Hepatocyte (in vitro differentiated cells): Measurements from ENCODE around the gene ARHGEF12. TPM values are rescaled to one million over a fixed set of nuclear protein-coding genes. Genes with fewer than 3 reads are reported as not detected.

ENCODE experiments used
- DNase-seq: peaks from one replicate; pipeline ENCODE4 v3.0.0-alpha.2; 2016; ENCODE audit warnings: low spot score
- H2AFZ ChIP-seq: fragments of 200-600 bp; sonication (generic); 2 replicates; pipeline ENCODE4 v1.6.0; 2016; ENCODE audit warnings: antibody characterized with exemption, mild to moderate bottlenecking
- H3K27ac ChIP-seq: fragments of 200-600 bp; sonication (generic); 2 replicates; pipeline ENCODE4 v1.5.1; 2016; ENCODE audit warnings: mild to moderate bottlenecking
- H3K27me3 ChIP-seq: fragments of 200-600 bp; sonication (generic); 2 replicates; pipeline ENCODE4 v1.6.1; 2016
- H3K36me3 ChIP-seq: fragments of 200-600 bp; sonication (generic); replicated peaks from 2 replicates; pipeline ENCODE4 v1.5.1; 2016; ENCODE audit warnings: low read depth; ENCODE audit not compliant: insufficient read depth
- H3K4me1 ChIP-seq: fragments of 200-600 bp; sonication (generic); 2 replicates; pipeline ENCODE4 v1.5.1; 2016; ENCODE audit warnings: mild to moderate bottlenecking, moderate library complexity; ENCODE audit not compliant: insufficient read depth
- H3K4me2 ChIP-seq: fragments of 200-600 bp; sonication (generic); 2 replicates; pipeline ENCODE4 v1.6.0; 2016
- H3K4me3 ChIP-seq: fragments of 200-600 bp; sonication (generic); 2 replicates; pipeline ENCODE4 v1.5.1; 2016; ENCODE audit warnings: mild to moderate bottlenecking
- H3K79me2 ChIP-seq: fragments of 200-600 bp; sonication (generic); 2 replicates; pipeline ENCODE4 v1.6.0; 2017; ENCODE audit warnings: mild to moderate bottlenecking
- H3K9me2 ChIP-seq: fragments of 200-600 bp; sonication (generic); replicated peaks from 2 replicates; pipeline ENCODE4 v1.6.0; 2017; ENCODE audit warnings: mild to moderate bottlenecking; ENCODE audit not compliant: insufficient read depth
- H3K9me3 ChIP-seq: fragments of 200-600 bp; sonication (generic); 2 replicates; pipeline ENCODE4 v1.5.1; 2016; ENCODE audit warnings: low read depth, mild to moderate bottlenecking
- H4K20me1 ChIP-seq: fragments of 200-600 bp; sonication (generic); 2 replicates; pipeline ENCODE4 v1.6.0; 2016; ENCODE audit warnings: mild to moderate bottlenecking; ENCODE audit not compliant: insufficient read depth, poor library complexity, severe bottlenecking
- EZH2 ChIP-seq: fragments of 200-600 bp; sonication (generic); IDR thresholded peaks from 2 replicates; pipeline ENCODE4 v1.6.1; 2016; ENCODE audit warnings: antibody characterized with exemption, mild to moderate bottlenecking, borderline replicate concordance
- EZH2phosphoT487 ChIP-seq: fragments of 200-600 bp; sonication (generic); IDR thresholded peaks from one replicate; pipeline ENCODE4 v1.6.1; 2018; ENCODE audit warnings: antibody characterized with exemption, mild to moderate bottlenecking, low read depth, moderate library complexity; ENCODE audit not compliant: unreplicated experiment, severe bottlenecking
- WGBS: methylation state at CpG from one replicate; pipeline ENCODE4 v1.1.6; 2016; ENCODE audit warnings: low lambda C conversion rate; ENCODE audit errors: missing lambda C conversion rate; 5-methylcytosine and 5-hydroxymethylcytosine counted together
- polyA plus RNA-seq: library from polyadenylated mRNA; unstranded; fragments of >200 nt; fragmentation: Nextera tagmentation; extraction: Ambion mirVana; gene quantifications from 2 replicates; pipeline ENCODE4 v1.2.1, GENCODE V29; 2016
- total RNA-seq: library from RNA; depleted of rRNA; stranded (reverse); fragments of >200 nt; gene quantifications from 2 replicates; pipeline ENCODE4 v1.2.3, GENCODE V29; 2014
- TF ChIP-seq, protein P1 (sequence below): fragments of 200-600 bp; sonication (generic); IDR thresholded peaks from 2 replicates; pipeline ENCODE4 v1.5.1; 2016; ENCODE audit warnings: antibody characterized with exemption, mild to moderate bottlenecking; ENCODE audit not compliant: poor library complexity

ARHGEF12 gene
- total and polyA plus RNA-seq, 2 experiments from 2014 or later, result 21.2 to 75.1 TPM

DNA sequence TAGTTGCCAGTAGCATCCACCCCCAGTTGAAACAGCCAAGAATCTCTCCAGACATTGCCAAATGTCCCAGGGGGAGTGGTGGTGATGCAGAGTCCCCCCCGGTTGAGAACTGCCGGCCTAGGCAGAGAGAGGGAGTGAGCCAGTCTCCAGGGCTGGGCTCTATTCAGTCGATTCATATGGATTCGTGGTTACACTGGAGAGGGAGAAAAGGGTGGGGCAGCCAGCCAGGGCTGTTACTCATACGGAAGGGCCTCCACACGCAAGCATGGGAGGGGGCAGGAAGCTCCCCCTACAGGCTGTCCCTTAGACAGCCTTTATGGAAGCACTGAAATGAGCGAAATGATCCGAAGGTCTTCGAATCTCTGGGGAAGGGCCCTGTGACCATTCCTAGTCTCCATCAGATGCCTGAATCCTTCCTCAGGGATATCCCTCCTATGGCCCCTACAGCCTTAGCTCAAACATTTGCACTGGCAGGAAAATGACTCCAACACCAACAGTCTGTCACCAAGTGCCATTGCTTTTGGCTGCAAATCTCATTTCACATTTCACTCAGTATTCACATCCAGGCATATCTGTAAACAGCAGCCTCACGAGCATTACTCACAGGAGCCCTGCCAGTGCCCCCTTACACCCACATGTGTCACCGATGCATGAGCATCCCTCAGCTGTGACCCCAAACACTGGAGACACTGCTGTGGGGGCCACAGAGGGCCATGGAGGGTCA lies 29.5 kb upstream of the ARHGEF12 start:
- no peak overlapping the region for H3K4me2 ChIP-seq
- H4K20me1 ChIP-seq, result no peaks in the 10 kb centered on the region
- no peaks in the 10 kb centered on the region for H3K36me3 ChIP-seq
- H3K4me1 ChIP-seq, result no peaks in the 10 kb centered on the region
- no peaks in the 10 kb centered on the region for H3K9me2 ChIP-seq
- WGBS, result 49% methylated on average over 11 of the region's 11 CpGs
- TF ChIP-seq, protein P1, sequence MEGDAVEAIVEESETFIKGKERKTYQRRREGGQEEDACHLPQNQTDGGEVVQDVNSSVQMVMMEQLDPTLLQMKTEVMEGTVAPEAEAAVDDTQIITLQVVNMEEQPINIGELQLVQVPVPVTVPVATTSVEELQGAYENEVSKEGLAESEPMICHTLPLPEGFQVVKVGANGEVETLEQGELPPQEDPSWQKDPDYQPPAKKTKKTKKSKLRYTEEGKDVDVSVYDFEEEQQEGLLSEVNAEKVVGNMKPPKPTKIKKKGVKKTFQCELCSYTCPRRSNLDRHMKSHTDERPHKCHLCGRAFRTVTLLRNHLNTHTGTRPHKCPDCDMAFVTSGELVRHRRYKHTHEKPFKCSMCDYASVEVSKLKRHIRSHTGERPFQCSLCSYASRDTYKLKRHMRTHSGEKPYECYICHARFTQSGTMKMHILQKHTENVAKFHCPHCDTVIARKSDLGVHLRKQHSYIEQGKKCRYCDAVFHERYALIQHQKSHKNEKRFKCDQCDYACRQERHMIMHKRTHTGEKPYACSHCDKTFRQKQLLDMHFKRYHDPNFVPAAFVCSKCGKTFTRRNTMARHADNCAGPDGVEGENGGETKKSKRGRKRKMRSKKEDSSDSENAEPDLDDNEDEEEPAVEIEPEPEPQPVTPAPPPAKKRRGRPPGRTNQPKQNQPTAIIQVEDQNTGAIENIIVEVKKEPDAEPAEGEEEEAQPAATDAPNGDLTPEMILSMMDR, result peak; percentile 30
- TF ChIP-seq EZH2phosphoT487, result no peak
- TF ChIP-seq EZH2, result no peak
- no peak overlapping the region for H2AFZ ChIP-seq
- H3K4me3 ChIP-seq, result no peak overlapping the region
- DNase-seq, result peak; percentile 81
- no peaks in the 10 kb centered on the region for H3K79me2 ChIP-seq
- no peaks in the 10 kb centered on the region for H3K27me3 ChIP-seq
- no peaks in the 10 kb centered on the region for H3K9me3 ChIP-seq
- H3K27ac ChIP-seq, result no peak overlapping the region

DNA sequence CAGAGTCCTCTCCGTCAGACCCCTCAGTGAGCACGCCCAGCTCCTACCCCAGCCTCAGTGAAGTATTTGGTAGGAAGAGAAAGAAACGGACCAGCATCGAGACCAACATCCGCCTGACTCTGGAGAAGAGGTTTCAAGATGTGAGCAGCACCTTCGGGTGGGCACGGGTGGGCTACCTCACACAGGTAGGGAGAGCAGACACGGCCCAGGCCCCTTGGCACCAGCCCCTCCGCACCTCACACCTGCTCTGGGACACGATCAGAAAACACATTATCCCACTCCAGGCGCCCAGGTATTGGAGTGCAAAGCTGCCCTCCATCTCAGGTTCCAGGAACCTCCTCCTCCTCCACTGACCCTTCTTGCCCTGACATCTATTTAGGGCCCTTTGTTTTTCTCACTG lies 28.7 kb upstream of the ARHGEF12 start:
- WGBS, result 94% methylated on average over 11 of the region's 11 CpGs
- no peak for DNase-seq
- H3K27me3 ChIP-seq, result no peaks in the 10 kb centered on the region
- H3K9me2 ChIP-seq, result no peaks in the 10 kb centered on the region
- no peaks in the 10 kb centered on the region for H3K9me3 ChIP-seq
- TF ChIP-seq, protein P1, result no peak
- TF ChIP-seq EZH2phosphoT487, result no peak
- no peak for TF ChIP-seq EZH2
- no peaks in the 10 kb centered on the region for H3K79me2 ChIP-seq
- no peaks in the 10 kb centered on the region for H4K20me1 ChIP-seq
- no peak overlapping the region for H2AFZ ChIP-seq
- H3K36me3 ChIP-seq, result no peaks in the 10 kb centered on the region
- no peaks in the 10 kb centered on the region for H3K4me1 ChIP-seq
- H3K4me3 ChIP-seq, result no peak overlapping the region
- no peak overlapping the region for H3K27ac ChIP-seq
- no peak overlapping the region for H3K4me2 ChIP-seq

DNA sequence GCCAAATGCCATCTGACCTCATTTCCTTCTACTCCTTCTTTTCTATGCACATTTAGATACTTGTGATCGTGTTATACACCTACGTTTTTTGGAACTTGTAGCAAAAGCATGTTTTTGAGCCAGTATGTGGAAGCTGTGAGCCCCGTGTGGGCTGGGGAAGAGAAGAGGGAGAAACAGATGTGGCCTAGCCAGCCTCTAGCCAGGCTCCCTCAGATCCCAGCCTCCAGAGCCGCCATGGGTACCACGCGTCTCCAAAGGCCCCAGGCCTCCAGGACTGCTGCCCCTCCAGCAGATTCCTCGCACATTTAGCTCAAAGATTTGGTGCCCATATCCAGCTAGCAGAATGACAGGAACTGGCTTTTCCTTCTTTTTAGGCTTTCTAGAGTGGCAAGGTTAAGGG lies 28.1 kb upstream of the ARHGEF12 start:
- 90% methylated on average over 7 of the region's 7 CpGs for WGBS
- H3K4me2 ChIP-seq, result no peak overlapping the region
- TF ChIP-seq EZH2phosphoT487 (no peak), EZH2 (no peak)
- TF ChIP-seq, protein P1, result no peak

More for the DNA sequence above, 28.1 kb upstream of the ARHGEF12 start:
- Histone ChIP-seq H3K79me2 (no peaks in the 10 kb centered on the region), H3K9me3 (no peaks in the 10 kb centered on the region), H3K27me3 (no peaks in the 10 kb centered on the region), H3K9me2 (no peaks in the 10 kb centered on the region), H3K4me1 (no peaks in the 10 kb centered on the region), H2AFZ (no peak overlapping the region), H3K36me3 (no peaks in the 10 kb centered on the region), H4K20me1 (no peaks in the 10 kb centered on the region), H3K27ac (no peak overlapping the region), H3K4me3 (no peak overlapping the region)
- no peak for DNase-seq
